ENCODE results near the gene L3MBTL4. TPM values are rescaled to one million over a fixed set of nuclear protein-coding genes. Genes with fewer than 3 reads are reported as not detected.

Gene L3MBTL4
- total and polyA plus RNA-seq, 9 donors: 4.2 to 79.1 (median 23.7) TPM

GRCh38 chr18:6236258-6236657, 178.5 kb downstream of the L3MBTL4 start:
- no peak for DNase-seq
- TF ChIP-seq POLR2A (IDR thresholded peaks at IDR 0.05) (no peak), CTCF (IDR thresholded peaks at IDR 0.05) (no peak), EP300 (IDR thresholded peaks at IDR 0.05) (no peak)
- no peaks in the 10 kb centered on the region for H3K27me3 ChIP-seq
- no peak overlapping the region for H3K27ac ChIP-seq
- intact Hi-C loops (cut with DNase I): no loop called here
- WGBS, 3 donors: 77 to 82% (median 77%) methylated on average over 2 of the region's 2 CpGs
- no peaks in the 10 kb centered on the region for H3K9me3 ChIP-seq
- no peaks in the 10 kb centered on the region for H3K4me1 ChIP-seq (ENCODE audit: insufficient read depth)
- no peaks in the 10 kb centered on the region for H3K36me3 ChIP-seq
- no peak overlapping the region for H3K4me3 ChIP-seq

GRCh38 chr18:6222271-6222670, 192.4 kb downstream of the L3MBTL4 start:
- intact Hi-C loops (cut with DNase I): no loop called here
- TF ChIP-seq EP300 (IDR thresholded peaks at IDR 0.05): no peak
- H3K4me3 ChIP-seq: no peak overlapping the region
- 37 to 58% (median 53%) methylated on average over 4 of the region's 4 CpGs for WGBS, 3 donors
- H3K4me1 ChIP-seq (ENCODE audit: insufficient read depth): no peaks in the 10 kb centered on the region
- DNase-seq: no peak
- H3K9me3 ChIP-seq: no peaks in the 10 kb centered on the region
- no peaks in the 10 kb centered on the region for H3K36me3 ChIP-seq
- no peaks in the 10 kb centered on the region for H3K27me3 ChIP-seq
- H3K27ac ChIP-seq: no peak overlapping the region

- WGBS, 3 donors: 80 to 88% (median 82%) methylated on average over 2 of the region's 2 CpGs
- Histone ChIP-seq H3K36me3 (no peaks in the 10 kb centered on the region), H3K4me3 (no peak overlapping the region), H3K27me3 (no peaks in the 10 kb centered on the region), H3K9me3 (no peaks in the 10 kb centered on the region), H3K27ac (no peak overlapping the region), H3K4me1 (ENCODE audit: insufficient read depth) (no peaks in the 10 kb centered on the region)
- intact Hi-C loops (cut with DNase I): no loop called here
- TF ChIP-seq POLR2A (IDR thresholded peaks at IDR 0.05): no peak
- TF ChIP-seq CTCF (IDR thresholded peaks at IDR 0.05): no peak
- TF ChIP-seq EP300 (IDR thresholded peaks at IDR 0.05): no peak
- no peak for DNase-seq
These were observed 193.1 kb downstream of the L3MBTL4 start for GRCh38 chr18:6221602-6222014.

- WGBS, 3 donors: 80 to 85% (median 82%) methylated on average over 3 of the region's 3 CpGs
- no peaks in the 10 kb centered on the region for H3K36me3 ChIP-seq
- H3K27me3 ChIP-seq: no peaks in the 10 kb centered on the region
- no peak for TF ChIP-seq EP300 (IDR thresholded peaks at IDR 0.05)
- TF ChIP-seq POLR2A (IDR thresholded peaks at IDR 0.05): no peak
- TF ChIP-seq CTCF (IDR thresholded peaks at IDR 0.05): no peak
- no peak overlapping the region for H3K27ac ChIP-seq
- no peaks in the 10 kb centered on the region for H3K4me1 ChIP-seq (ENCODE audit: insufficient read depth)
- intact Hi-C loops (cut with DNase I): no loop called here
- DNase-seq: no peak
- no peak overlapping the region for H3K4me3 ChIP-seq
- H3K9me3 ChIP-seq: no peaks in the 10 kb centered on the region
These were observed 194.6 kb downstream of the L3MBTL4 start for GRCh38 chr18:6220129-6220528.

- peak in 1 of 5 donors; percentile 44 for DNase-seq
- TF ChIP-seq CTCF (IDR thresholded peaks at IDR 0.05) (peak in 1 of 3 donors; percentile 7), EP300 (IDR thresholded peaks at IDR 0.05) (no peak), POLR2A (IDR thresholded peaks at IDR 0.05) (no peak)
- Histone ChIP-seq H3K27me3 (no peaks in the 10 kb centered on the region), H3K27ac (no peak overlapping the region), H3K4me3 (no peak overlapping the region), H3K4me1 (ENCODE audit: insufficient read depth) (no peaks in the 10 kb centered on the region), H3K36me3 (no peaks in the 10 kb centered on the region), H3K9me3 (no peaks in the 10 kb centered on the region)
- intact Hi-C loops (cut with DNase I): no loop called here
- WGBS, 3 donors: 54 to 58% (median 55%) methylated on average over 12 of the region's 12 CpGs
These were observed 195.5 kb downstream of the L3MBTL4 start for GRCh38 chr18:6219116-6219717.
